ENCODE data around the gene EFEMP2.
"Not testable (repeated sequence)": the region's sequence is repeated elsewhere in the genome, so short reads cannot be mapped to it uniquely, and the experiment has no call there.

The EFEMP2 gene

DNA sequence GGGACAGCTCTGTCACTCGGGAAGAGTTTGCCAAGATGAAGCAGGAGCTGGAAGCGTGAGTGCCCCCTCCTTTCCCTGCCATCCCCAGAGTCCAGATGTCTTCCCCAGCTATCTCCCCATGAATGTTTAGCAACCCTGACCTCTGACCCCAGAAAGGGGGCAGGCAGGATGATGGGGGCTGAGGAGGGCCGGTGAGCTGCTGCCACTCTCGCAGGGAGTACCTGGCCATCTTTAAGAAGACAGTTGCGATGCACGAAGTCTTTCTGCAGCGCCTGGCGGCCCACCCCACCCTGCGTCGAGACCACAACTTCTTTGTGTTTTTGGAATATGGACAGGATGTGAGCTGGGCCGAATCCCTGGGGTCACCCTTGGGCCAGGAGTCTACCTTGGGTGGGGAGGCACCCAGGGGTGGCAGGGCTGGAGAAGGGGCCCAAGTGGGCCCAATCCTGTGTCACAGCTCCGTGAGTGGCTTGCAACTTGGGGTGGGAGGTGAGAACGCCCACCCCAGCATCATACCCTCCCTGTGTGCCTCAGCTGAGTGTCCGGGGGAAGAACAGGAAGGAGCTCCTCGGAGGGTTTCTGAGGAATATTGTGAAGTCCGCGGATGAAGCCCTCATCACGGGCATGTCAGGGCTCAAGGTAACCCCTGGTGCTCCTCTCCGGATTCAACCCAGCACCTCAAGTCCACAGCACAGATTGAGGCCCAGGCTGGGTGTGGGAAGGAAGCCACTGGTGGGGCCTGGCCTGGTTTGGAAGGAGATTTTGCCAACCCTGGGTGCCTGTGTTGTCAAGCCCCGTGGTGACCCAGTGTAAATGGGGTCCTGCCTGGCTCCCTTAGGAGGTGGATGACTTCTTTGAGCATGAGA lies 22.1 kb downstream of the EFEMP2 start:
- no peak for DNase-seq (ENCODE audit: low read depth)
- no peak for TF ChIP-seq CTCF (conservative IDR thresholded peaks at IDR 0.05; ENCODE audit: low read length)
- no peak overlapping the region for H3K4me3 ChIP-seq (ENCODE audit: low read length)

DNA sequence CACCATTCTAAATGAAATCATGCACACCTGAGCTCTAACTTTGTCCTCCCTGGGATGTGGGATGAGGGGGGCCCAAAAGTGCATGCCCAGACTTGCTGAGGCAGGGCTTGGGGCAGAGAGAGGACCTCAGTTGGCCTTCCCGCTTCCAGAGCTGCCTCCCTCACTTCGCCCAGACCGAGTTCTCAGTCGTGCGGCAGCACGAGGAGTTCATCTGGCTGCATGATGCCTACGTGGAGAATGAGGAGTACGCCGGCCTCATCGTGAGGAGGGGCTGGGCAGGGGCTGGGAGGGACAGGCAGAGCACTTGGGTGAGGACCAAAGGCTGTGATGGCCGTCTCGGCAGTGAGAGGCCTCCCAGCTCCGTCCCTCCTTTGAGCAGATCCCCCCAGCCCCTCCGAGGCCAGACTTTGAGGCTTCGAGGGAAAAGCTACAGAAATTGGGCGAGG lies 22.8 kb downstream of the EFEMP2 start:
- no peak for DNase-seq (ENCODE audit: low read depth)
- no peak for TF ChIP-seq CTCF (conservative IDR thresholded peaks at IDR 0.05; ENCODE audit: low read length)
- H3K4me3 ChIP-seq (ENCODE audit: low read length), result no peak overlapping the region

DNA sequence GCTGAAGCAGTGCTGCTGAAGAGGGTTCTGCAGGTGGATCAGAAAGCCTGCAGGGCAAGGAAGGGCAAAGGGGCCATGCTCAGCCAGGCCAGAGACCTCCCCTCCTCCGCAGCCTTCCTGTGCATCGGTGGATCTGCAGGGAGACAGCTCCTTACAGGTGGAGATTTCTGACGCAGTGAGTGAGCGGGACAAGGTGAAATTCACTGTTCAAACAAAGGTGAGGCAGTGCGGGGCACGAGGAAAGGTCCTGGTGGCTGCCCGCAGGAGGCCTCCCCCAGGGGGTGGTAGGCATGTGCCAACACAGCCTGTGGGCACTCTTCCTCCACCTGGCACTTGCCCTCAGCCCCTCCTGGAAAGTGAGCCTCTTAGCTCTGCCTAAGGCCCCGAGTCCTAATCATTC lies 23.2 kb downstream of the EFEMP2 start:
- H3K4me3 ChIP-seq (ENCODE audit: low read length), result no peak overlapping the region
- DNase-seq (ENCODE audit: low read depth), result no peak
- TF ChIP-seq CTCF (conservative IDR thresholded peaks at IDR 0.05; ENCODE audit: low read length), result no peak

DNA sequence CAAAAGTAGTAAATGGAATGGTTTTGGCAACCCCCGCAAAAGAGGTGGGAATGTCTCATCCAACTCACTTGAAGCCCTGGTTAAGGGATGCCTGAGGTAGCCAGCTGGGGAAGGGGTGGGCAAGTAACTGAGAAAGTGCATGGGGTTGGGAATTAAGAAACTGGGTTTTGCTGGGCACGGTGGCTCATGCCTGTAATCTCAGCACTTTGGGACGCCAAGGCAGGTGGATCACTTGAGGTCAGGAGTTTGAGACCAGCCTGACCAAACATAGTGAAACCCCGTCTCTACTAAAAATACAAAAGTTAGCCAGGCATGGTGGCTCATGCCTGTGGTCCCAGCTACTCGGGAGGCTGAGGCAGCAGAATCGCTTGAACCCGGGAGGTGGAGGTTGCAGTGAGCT lies 23.9 kb downstream of the EFEMP2 start:
- H3K4me3 ChIP-seq (ENCODE audit: low read length); DNase-seq (ENCODE audit: low read depth): not testable (repeated sequence)

DNA sequence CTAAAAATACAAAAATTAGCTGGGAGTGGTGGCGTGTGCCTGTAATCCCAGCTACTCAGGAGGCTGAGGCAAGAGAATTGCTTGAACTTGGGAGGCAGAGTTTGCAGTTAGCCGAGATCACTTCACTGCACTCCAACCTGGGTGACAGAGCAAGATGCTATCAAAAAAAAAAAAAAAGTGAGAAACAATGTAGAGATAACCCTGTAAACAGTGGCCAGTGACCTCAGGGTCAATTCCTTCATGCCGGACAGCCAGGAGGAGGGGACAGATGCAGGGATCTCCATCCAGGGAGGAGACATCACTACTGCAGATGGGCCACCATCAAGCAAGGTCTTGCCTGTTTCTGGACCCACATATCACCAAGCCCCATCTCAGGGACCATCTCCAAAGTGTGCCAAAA lies 24.9 kb downstream of the EFEMP2 start:
- no peak for TF ChIP-seq CTCF (conservative IDR thresholded peaks at IDR 0.05; ENCODE audit: low read length)
- DNase-seq (ENCODE audit: low read depth), result no peak
- H3K4me3 ChIP-seq (ENCODE audit: low read length), result no peak overlapping the region

- no peak for DNase-seq (ENCODE audit: low read depth)
- no peak for TF ChIP-seq CTCF (conservative IDR thresholded peaks at IDR 0.05; ENCODE audit: low read length)
- H3K4me3 ChIP-seq (ENCODE audit: low read length), result no peak overlapping the region
These were observed 28.2 kb downstream of the EFEMP2 start for GRCh38 chr11:65844231-65844872.

GRCh38 chr11:65843811-65844210 lies 28.8 kb downstream of the EFEMP2 start:
- no peak for TF ChIP-seq CTCF (conservative IDR thresholded peaks at IDR 0.05; ENCODE audit: low read length)
- H3K4me3 ChIP-seq (ENCODE audit: low read length), result no peak overlapping the region
- no peak for DNase-seq (ENCODE audit: low read depth)

Data from AG10803 (cell line).